Globus pallidus (tissue), 1 donor: ENCODE data around the gene POC1B.

ENCODE experiments used
- DNase-seq: peaks from one replicate; pipeline ENCODE4 v3.0.0-alpha.2; 2015; ENCODE audit warnings: low spot score

The POC1B gene

DNA sequence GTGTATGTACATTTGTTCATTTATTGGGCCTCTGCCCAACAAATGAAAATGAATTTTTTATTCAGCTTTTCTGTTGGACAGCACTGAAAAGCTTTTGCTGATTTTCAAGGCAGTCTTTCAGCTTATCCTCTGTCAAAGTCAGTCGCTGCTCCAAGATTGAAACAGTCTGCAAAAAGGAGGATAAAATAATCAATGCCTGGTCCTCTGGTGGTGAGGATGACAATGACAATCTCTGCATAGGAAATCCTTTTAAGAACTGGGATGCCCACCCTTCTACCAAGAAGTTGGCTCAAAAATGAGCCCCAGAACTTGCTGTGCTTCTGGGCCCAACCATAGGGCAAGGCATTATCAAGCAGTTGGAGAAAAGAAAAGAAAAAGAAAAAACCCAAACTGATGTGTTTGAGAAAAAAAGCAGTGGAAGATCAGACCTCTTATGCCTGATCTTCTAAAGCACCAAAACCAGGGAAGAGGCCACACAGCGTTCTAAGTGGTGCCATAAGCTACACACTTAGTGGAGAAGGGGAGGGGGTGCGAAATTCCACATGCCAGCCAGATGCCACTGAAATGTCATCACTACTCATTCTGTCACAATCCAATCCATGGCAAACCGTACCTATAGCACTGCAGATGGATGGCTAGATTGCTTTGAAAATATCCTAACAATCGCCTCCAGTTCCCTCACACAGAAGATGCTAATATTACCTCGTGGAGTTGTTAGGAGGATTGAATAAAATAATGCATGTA is 104.6 kb downstream of the POC1B start:
- DNase-seq = no peak

DNA sequence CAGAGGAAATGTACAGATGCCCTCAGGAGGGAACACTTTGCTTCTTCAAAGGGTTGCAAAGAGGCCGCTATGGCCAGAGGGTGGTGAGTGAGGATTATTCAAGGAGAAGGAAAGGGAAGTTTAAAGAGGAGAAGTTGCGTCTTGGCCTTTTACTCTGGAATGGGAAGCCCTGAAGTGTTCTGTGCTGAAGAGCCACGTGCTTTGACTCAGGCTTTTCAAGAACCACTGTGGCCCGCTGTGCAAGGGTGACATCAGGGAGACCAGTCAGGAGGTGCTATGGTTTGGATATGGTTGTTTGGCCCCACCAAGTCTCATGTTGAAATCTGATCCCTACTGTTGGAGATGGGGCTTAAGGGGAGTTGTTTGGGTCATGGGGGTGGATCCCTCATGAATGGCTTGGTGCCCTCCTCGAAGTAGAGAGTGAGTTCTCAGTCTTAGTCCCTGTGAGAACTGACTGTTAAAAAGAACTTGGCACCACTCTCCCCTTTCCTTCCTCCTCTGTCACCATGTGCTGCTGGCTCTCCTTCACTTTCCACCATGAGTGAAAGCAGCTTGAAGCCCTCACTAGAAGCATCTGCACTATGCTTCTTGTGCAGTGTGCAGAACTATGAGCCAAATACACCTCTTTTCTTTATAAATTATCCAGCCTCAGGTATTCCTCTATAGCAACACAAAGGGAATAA is 107.5 kb downstream of the POC1B start:
- DNase-seq = no peak

DNA sequence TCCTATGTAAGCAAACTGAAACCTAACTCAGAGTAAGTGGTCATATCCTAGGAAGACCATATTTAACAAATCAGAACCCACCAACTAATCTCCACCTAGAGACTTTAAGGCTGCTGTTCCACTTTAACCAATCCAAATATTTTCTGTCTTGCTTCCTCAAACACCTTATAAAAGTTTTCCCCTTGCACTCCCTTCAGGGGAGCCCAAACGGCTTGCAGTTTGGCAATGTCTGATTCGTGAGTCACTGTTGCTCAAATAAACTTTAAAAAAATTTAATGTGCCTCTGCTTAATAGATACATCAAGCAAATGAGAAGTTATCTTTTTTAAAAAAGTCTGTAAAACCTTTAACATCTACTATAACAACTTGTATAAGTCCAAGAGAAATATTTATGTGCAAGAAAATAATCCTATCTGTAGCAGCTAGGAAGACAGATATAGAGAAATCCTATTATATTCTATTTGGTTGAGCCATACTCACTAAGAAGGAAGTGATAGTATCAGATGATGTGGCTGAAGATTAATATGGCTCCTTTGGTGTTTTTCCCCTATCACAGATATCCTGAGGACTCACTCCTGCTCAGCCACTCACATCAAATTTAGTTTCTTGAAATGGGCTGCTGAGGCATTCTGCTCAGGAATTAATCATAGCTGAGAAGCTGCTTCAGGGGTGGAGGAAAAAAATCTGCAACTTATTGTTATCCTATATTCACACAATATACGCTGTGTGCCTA is 108.4 kb downstream of the POC1B start:
- no peak for DNase-seq

DNA sequence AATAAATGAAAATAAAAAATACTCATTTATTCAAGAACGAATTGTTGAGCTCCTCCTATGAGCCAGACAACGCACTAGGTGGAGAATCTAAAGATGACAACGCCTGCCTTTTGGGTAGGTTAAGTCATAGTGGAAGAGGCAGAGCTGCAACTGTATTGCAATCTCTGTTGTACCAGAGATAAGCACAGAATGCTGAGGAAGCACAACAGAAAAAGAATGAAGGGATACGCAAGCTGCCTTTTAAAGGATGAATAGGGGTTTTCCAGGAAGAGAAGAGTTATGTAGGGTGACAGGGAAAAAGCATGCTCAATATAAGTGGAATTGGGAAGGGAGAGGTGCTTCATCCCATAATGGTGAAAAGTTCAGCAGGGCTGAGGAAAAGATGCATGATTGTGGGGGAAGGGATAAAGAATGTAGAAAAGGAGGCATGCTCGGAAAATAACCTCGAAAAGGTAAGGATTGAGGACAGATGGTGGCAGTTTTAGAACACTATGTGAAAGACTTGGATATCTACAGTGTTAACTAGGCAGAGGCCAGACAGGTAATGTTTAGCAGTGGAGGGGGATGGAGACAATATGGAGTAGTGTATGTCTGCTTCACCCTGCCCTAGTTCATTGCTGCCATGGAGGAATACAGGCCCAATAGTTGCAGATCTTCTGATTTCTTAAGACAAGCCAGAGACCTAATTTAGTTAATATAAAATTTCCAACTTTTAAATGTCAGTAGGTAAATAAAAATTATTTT is 109.6 kb downstream of the POC1B start:
- no peak for DNase-seq

DNA sequence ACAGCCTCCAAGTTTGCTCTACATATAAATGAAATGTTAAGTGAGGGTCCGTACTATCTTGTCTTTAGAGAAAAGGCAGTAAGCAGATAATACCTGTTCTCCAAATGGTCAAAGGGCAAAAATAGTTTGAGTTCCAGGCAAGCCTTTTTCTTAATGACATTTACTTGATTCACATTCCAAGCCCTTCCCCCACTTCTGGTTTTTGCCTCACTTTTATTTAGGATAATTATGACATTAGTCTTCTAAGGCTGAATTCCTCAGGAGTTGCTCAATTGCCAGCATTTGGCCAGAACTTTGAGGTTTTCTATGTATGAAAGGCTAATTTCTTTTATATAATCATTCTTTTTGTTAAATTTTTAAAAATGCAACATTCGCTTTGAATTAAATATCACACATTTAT is 111.0 kb downstream of the POC1B start:
- DNase-seq = no peak

DNA sequence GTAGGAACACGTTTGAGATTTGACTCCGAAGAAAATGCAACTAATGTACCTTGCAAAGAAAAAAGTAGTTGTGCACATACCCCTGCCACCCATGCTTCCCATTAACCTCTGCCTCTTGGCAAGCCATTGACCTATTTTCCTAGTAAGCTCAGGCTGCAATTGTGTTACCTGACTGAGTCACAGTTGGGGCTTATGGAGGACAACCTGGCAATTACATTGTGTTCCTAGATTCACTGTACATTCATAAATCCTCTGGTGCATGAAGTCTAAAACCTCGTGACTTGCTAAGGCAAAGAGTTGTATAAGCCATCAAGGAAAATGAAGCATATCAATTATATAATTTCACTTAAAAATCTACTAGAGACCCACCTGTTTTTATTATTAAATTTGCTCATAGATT is 111.5 kb downstream of the POC1B start:
- DNase-seq = no peak

DNA sequence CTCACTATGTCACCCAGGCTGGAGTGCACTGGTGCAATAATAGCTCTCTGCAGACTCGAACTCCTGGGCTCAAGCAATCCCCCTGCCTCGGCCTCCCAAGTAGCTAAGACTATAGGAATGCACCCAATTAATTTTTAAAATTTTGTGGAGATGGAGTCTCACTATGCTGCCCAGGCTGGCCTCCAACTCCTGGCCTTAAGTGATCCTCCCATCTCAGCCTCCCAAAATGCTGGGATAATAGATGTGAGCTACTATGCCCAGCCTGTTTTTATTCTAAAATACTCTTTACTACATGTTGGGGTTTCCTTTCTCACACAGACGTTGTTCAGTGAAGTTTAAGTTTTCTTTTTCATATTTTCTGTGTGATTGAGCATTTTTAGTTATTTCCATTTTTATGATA is 112.6 kb downstream of the POC1B start:
- no peak for DNase-seq

DNA sequence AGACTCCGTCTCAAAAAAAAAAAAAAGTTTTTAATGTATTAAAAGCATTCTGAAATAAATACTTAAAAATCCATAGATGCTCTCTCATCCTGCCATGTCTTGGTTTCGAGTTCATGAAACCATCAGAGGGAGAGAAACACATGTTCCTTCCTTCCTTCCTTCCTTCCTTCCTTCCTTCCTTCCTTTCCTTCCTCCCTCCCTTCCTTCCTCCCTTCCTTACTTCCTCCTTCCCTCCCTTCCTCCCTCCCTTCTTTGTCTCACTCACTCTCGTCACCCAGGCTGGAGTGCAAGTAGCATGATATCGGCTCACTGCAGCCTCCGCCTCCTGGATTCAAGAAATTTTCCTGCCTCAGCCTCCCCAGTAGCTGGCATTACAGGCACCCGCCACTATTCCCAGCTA is 113.2 kb downstream of the POC1B start:
- DNase-seq = no peak

DNA sequence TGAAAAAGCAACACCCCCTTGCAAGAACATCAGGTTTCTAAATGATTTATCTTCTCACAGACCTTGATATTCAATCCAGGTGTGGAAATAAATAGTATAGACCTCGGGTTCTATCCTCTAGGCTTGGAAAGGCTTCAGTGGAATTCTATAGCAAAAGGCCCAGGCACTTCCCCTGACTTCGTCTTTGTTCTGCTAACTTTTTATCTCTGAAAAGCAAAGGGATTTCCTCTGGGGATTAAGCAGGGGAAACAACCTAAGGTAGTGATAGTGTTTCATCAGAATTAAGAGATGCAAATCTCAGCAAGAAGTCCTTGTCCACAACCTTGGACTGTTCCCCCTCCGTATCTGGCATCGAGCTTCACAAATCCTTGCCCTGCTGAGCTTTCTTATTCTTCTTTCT is 114.0 kb downstream of the POC1B start:
- no peak for DNase-seq

DNA sequence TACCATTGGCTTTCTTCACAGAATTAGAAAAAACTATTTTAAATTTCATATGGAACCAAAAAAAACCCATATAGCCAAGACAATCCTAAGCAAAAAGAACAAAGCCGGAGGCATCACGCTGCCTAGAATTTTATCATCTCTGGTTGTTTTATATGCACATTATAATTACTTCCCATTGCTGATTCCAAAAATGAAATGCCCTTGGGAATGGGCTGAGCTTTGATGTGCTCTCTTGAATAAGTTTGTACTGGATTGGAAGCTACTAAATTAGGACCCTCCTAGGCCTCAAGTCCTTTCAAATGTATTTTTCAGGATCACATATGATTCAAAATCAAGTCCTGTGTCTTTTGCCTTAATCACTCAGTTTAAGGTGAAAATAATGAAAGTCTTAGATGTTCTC is 114.6 kb downstream of the POC1B start:
- DNase-seq = no peak

DNA sequence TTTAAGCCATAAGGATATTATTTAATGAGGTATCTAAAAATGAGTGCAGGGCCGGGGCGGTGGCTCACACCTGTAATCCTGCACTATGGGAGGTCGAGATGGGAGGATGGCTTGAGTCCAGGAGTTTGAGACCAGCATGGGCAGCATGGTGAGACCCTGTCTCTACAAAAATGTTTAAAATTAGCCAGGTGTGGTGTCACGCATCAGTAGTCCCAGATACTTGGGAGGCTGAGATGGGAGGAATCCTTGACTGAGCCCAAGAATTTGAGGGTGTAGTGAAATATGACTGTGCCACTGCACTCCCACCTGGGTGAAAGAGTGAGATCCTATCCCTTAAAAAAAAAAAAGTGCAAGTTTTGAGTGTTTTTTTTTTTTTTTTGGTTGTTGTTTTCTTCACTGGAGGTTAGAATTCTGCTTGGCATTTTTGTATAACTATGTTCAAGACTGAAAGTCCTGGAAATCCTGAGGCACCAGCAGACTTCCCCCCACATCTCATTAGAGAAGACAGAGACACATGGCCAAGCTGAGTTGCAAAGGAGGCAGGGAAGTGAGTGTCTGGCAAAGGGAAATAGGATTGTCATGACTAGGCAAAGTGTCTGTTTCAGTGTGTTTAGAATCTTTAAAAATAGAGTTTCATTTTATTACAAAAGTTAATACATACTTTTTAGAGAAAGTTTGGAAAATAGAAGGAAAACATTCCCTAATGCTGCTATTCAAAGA is 120.1 kb downstream of the POC1B start:
- no peak for DNase-seq

DNA sequence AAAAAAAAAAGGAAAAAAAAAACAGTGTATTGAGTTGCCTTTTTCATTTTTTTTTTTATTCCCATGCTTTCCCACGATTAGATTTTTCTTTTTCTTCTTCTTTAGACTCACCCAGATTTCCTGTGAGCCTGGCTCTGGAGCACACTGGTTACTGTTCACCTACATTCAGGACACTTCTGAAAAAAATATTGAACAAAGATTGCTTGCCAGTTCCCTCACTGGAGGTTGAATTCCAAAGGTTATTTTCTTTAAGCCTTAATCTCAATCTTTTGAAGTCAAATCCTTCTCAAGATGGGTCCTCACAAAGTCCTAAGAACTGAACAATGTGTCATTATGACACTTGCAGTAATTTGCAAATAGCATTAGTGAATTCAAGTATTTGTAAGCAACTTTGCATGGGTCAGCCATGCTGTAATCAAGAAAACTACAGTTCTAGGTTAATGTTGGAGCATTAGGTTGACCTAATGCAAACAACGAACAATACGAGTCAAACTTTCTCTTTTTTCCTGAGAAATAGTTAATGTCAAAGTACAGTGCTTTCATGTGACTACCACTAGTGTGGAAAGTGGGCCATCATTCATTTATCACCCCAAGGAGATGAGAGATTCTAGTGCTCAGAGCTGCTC is 124.3 kb downstream of the POC1B start:
- DNase-seq = no peak

DNA sequence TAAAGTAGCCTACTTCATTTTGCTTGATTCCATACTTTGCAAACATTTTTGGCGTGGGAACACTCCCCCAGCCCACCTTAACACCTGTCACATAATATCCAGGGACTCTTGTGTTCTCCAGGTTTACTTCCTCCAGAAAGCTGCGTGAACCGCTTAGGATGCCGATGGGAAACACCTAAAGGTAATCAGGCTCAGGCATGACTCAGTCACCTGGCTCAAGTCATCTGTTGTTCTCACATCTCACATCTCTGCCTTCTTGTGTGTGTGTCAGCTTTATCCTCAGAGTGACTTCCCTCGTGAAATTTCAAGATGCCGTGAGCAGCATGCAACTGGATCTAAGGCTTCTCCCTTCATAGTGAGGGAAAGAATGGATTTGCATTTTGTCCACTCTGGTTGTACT is 125.4 kb downstream of the POC1B start:
- no peak for DNase-seq

DNA sequence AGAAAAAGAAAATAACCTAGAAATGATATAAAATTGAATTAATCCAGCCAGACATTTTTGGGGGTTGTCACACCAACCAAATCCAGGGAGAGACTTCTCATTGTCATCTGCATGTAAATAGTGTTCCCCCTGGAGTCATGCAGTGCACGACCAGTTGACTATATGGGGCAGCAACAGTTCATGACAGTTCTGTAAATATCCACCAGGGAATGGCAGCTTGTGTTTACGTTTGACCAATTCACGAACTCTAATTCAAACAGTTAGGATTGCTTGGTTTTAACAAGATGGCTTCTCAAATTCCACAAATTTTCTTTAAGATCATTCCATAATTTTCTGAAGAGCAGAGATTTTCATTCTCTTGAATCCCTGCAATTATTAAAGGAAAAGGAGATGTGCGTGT is 130.1 kb downstream of the POC1B start:
- no peak for DNase-seq

DNA sequence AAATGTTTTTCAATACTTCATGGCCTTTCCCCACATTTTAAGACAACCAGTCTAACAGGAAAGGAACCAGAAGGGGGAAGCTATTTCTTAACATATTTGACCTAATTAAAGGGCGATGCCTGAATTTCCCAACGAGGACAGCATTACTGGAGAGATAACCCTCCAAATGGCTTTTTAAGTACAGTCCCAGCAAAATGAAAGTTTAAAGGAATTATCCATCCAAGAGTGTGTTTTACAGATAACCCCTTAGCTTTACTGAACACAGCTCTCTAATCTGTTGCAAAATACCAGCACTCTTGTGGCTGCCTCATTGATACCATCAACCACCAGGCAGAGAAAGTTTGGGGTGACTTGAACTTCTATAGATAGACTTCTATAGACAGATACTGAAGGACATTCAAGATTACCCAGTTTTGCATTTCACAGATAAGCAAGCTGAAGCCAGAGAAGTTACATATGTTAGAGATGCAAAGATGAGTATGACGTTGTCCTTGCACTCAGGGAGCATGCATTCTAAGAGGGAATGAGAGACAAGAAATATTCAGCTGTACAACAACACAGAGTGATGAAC is 132.2 kb downstream of the POC1B start:
- DNase-seq = no peak

DNA sequence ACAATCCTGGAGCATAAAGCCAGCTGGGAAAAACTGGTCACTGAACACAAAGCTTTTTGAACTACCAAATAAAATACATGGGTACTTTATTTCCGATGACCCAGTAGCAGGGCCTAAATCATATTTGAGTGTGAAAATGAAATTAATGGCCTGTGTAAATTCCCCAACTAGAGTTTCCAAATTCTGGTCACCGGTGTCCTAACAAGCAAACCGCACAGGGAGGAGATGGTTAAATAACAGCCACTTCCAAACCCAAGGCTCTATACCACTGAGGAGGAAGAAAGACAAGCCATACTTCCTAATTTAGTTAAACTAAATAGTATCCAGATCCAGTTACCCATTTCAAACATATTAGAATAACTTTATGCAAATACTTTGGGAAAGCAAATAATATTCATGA is 133.5 kb downstream of the POC1B start:
- DNase-seq = no peak

DNA sequence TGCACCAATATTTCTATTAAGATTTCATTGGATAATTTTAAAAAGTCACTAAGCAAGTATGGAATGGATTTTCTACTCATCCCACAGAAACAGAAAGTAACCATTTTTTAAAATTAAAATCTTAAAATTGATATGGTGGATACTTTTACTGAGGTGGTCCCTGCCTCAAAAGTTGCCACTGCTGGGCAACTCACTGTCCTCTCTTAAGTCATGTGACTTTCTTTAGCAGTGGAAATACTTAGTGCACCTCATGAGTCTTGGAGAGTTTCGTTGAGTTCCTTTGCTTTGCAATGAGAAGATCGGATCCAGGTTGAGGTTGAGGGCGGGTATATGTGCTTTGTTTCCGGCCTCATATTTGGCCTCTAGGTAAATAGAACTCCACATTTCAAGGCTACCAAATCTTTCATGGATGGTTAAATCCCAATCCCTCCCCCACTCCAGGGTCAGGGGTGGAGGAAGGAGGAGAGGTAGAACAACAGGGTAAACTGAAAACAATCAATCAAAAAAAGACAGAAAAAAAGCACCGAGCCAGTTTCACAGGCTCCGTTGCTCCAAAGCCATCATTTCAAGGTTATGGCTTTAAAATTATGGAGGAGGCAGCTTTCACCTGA is 134.0 kb downstream of the POC1B start:
- DNase-seq = no peak

DNA sequence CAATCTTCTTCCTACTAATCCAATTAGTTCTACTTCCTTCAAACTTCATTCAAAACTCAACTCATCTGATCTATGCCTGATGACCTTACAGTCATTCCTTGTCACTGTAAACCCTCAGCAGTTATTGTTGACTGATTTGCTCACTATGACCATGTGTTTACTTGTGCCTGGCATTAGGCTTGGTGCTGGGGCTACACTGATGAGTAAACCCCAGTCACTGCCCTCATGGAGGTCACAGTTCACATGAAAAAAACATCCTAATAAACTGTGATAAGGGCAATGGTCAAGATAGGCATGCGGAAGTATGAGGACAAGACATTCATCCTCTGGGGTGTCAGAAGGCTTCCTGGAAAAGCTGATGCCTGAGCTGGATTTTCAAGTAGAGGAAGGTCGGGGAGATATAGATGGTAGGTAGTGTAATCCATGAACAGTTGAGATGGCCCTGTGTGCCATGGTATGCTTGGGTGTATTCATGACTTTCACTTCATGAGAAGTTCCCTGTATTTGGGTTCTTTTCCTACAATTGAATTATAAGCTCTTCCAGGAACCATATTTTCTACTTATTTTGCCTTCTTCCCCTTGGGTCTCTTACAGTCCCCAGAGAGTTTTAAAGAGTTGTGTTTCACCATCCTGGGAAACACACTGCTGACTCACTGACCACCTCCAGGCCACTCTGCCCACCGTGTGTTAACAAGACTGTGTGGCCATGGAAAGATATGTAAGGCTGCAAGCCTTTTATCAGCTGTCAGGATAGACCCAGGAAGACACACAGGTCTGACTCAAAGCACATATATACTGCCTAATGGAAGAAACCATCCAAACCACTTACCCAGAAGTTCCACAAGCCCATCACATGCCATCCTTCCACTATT is 134.8 kb downstream of the POC1B start:
- no peak for DNase-seq
